Renal pelvis (tissue), 4 donors: ENCODE measurements around the gene MEST. TPM values are rescaled to one million over a fixed set of nuclear protein-coding genes. Genes with fewer than 3 reads are reported as not detected.

Experiments used
- DNase-seq: peaks from one replicate; pipeline ENCODE4 v3.0.0-alpha.2; 2013
- polyA plus RNA-seq, 3 donors: library from polyadenylated mRNA; unstranded; fragments of 120-200 nt; gene quantifications; one replicate each; pipeline ENCODE4 v1.2.1, GENCODE V29; 2013; ENCODE audit not compliant: insufficient read length in 3 of 3

MEST gene
- polyA plus RNA-seq, 3 donors = 569 to 711 (median 619) TPM

DNA sequence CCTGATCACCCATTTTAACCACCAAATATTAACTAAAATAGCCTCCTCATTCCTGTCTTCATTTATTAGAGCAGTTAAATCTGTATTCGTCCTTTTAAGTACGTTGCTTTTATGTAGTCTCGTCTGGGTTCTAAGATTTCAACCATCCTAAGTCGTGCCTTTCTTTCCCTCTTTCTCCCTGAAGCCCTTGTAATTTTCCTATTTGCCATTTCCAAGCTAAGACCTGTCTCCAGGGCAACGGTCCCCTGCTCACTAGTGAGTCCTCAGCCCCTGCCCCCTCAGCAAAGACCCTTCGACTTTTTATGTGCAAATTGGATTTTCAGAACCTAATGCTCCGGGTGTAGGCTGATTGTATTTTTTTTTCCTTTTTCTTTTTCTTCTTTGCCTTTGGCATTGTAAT is 16.1 kb upstream of the MEST start:
- DNase-seq = no peak

DNA sequence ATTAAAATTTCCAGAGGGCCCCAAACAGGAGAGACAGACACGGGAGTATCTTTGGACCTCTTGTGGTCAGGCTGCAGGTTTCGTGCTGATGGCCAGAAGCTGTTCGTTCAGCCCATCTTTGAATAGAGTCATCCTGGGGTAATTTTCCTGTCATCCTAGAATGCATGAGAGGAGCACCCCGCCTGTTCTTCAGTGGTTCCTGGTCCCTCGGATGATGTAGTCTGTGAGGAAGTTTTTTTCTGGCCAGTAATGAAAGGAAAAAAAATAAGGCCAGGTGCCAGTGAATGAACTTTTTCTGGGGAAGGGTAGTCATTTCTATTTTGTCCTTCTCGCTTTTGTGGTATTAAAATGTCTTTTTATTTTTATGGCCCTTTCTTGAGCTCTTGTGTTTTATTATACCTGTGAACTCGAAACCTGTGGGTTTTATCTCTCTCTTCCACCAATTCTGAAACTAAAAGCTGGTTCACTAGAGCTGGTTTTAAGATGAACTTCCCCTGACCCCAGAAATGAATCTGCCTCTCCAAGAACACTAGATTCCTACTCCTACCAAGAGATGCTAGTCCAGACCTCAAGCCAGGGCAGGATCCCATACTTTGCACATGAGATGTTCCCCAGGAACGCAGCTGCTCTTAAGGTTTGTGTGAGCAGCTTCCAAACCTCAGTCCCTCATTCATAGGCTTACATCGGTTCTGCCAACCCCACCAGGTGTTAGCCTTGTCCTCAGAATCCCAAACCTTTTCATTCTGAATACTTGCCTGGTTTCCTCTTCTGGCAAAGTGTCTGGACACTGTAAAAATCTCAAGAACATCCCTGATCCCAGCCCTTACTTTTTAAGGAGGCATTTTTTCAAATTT is 15.4 kb upstream of the MEST start:
- no peak for DNase-seq

DNA sequence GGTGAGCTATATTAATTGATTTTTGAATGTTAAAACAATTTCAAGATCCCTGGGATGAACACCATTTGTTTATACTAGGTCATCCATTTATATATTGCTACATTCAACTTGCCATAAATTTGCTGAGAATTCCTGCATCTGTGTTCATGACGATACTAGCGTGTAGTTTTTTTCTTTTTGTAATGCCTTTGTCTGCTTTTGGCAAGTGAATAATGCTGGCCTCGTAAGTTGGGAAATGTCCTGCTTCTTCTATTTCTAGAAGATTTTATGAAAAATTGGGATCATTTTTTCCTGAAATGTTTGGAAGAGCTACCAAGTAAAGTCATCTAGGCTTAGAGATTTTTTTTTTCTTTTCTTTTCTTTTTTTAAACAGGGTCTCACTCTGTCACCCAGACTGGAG is 12.9 kb upstream of the MEST start:
- no peak for DNase-seq

DNA sequence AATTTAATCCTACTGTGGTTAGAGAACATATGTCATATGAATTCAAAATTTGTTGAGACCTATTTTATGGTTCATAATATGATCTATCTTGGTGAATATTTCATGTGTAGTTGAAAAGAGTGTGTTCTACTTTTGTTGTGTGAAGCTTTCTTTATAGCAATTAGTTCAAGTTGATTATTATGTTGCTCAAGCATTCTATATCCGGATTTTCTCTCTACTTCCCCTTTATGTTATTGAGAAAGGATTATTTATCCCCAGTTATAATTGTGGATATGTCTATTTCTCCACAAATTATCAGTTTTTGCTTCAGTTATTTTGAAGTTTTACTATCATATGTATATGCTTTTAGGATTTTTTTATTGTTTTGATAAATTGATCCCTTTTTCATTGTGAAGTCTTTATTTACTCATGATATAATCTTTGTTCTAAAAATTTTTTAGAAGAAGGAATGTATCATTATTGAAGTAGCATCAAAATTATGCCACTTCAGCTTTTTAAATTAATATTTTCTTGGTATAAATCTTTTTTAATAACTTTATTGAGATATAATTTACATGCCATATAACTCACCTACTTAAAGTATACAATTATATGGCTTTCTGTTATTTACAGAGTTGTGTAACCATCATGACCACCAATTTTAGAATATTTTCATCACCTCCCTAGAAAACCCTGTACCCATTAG is 12.0 kb upstream of the MEST start:
- DNase-seq = no peak

DNA sequence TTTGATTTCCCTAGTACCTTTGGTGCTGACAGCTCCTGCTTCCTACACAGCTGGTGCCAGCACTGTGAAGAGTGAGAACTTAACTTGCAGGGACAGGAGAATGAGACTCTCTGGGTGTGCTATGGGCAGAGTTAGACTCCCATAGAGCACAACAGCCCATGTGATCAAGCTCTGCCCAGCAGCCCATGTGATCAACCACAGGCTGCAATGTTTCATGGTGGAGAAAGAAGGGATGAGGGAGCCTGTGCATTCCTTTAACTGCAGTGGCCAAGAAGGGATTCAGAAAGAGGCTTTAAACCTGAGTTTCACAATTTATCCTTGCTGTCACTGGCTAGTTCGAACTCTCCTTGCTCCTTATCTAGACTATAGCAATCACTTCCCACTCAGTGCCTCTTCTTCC is 10.0 kb upstream of the MEST start:
- no peak for DNase-seq

DNA sequence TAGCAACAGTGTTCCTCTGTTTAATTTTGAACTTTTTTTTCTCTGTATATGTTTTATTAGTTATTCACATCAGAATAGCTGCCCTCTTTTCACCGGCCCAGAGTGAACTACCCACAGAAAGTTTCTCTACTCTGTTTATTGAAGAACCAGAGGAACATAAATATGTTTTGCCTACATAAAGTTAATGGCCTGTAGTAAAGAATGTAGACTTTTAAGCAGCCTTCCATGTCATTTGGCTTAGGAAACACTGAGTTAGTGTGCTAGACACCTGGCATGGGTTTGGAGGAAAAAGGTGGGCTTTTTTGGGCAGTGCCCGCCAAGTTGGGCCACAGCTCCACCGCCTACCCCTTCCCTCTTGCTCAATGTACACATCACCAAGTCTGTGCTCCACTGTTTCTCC is 8.9 kb upstream of the MEST start:
- DNase-seq = no peak

DNA sequence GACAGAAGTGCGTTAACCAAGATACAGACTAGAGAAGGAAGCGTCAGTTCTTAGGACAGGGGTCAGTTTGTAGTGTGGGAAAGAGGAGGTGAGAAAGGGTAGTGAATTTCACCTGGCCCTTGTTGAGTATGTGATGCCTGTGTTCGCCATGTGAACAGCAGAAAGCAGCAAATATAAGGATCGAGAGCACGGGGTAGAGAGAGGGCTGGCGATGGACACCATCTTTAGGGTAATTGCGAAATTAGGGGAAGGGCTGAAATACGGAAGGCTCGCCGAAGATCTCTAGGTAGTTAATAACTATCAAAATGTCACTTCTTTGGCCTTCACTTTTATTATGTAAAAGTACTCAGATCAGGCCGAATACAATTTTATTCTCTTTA is 6.2 kb upstream of the MEST start:
- no peak for DNase-seq

DNA sequence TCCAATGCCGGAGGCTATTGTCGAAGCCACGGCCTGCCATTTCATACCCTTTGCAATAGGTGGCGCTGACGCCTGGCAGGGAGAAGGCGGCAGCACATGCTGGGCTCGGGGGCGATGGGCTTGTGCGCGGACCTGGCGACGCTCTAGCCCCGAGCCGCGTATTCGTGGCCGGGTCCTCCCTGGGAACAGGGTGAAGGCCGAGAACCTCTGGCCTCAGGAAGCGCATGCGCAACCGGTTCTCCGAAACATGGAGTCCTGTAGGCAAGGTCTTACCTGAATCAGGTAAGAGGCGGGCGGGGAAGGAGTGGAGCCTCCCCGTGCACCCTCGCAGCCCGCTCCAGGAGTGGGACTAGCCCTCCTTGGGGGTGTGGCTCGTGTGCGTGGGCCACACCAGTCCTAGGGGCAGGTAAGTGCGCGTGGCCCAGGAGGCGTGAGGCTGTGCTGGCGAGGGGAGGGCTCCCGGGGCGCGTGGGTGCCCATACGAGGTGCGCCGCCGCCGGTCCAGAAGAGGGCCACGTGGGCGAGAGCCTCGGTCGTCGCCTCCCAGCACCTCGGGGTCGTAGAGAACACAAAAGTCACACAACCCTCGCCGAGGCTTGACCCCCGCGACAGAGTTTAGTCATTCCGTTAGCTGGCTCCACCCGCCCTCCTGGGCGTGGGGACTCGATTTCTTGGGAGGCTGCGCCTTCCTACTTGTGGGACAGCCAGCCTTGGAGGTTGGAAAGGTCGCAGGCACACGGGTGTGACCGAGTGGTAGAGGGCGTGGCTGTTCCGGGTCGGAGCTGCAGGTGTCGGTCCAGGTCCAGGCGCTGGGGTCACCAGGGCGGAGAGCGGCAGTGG is 5.6 kb upstream of the MEST start:
- no peak for DNase-seq

DNA sequence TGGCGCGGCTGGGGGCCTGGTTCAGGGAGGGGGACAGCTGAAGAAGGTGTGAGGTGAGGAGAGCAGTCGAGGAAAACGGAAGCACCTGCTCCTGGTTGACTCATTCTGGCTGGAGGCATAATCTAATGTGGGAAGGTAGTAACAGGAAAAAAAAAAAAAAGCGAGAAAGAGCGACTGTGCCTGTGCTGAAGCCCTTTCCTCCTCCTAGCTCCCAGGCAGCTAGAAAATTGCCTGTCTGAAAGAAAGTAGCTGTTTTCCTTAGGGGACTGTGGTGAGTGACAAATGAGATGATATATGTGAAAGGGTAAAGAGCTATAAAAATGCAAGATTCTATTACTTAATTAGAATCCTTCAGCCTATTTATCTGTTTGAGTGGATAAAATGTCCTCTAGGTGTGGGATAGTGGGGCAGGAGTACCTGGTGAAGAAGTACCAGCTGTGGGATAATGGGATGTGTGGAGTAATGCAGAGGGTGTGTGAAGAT is 4.9 kb upstream of the MEST start:
- DNase-seq = no peak

DNA sequence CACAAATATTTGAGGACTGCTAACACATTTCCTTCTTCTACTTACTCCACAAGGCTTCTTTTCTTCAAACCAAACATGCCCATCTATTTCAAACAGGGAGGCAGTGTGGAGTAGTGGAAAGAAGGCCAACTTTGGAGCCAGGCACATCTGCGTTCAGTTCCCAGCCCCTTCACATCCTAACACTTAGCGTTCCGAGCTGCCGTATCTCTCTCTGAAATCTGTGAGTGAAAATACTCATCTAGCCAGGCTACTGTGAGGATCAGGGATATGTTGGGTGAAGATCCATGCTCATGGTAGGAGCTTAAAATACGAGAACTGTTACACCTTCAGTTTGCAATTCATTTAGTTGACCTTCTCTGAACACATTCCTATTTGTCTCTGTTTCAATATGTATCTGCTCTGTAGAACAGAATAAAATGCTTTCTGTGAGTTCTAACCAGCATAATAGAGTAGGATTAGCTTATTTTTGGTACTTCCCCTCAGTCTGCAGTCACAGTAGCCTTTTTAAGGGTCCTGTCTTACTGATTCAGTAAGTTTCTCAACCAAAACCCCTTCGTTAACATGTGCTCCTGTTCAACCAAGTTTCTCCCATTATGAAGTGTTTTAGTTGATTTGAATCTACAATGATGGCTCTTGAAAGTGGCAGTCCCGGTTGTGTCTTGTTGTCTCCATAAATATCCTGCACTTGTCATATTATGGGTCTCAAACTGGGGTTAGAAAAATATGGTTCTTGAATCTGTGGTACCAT is 3.3 kb upstream of the MEST start:
- DNase-seq = no peak

DNA sequence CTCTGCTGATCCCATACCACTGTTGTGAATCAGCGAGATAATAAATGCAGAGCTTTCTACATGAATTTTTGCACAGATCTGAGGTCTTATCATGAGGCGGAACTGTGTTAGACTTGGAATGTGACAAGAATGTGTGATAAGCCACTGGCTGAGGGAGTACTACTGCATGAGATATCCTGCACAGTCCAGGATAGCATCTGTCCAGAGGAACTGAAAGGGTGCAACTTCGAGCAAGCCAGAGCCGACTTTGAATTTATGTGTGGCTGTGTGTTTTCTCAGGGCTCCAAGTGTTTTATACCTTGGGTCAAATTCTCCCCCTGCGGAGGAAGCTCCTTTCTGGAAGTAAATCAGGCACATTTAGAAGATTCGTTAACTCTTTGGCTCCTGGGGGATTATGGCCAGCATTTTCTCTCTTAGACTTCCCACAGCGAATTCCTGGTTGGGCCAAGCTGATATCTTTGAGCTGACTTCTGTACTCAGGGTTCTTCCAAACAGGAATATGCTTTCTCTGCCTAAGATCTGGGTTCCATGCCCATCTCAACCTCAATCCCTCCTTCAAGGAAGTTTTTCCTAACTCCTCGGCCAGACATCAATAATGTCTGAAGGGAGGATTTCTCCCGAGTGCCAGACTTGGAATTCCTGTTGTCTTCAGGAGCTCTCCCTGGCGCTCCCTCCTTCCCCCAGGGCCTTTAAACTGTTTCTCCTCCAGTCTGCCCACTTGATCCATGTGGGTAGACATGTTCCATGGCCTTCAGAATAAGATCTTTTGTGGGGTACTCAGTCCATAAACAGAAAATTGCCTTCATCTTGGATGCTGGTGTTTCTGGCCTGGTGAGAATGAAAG is 2.5 kb upstream of the MEST start:
- peak; percentile 81 for DNase-seq

DNA sequence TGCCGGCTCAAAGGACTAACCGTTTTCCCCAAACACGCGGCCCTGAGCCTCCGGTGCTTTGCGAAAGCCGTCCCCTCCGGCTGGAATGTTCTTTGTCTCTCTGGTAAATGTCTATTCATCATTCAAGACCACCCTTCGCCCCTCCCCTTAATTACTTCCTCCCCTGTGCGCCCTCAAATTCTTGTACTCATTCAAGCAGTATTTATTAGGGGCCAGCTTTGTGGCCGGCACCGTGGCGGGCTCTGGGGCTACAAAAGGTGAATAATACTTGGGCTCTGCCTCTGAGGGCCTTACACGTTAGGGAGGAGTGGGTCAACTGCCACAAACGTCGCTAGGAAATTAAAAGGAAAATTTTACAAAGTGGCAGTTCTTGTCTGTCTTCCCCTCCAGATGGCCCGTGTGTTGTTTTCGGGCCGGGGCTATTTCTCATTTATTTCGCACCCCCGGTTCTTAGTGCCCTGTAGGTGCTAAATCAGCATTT is 1.5 kb upstream of the MEST start:
- DNase-seq = peak; percentile 85

DNA sequence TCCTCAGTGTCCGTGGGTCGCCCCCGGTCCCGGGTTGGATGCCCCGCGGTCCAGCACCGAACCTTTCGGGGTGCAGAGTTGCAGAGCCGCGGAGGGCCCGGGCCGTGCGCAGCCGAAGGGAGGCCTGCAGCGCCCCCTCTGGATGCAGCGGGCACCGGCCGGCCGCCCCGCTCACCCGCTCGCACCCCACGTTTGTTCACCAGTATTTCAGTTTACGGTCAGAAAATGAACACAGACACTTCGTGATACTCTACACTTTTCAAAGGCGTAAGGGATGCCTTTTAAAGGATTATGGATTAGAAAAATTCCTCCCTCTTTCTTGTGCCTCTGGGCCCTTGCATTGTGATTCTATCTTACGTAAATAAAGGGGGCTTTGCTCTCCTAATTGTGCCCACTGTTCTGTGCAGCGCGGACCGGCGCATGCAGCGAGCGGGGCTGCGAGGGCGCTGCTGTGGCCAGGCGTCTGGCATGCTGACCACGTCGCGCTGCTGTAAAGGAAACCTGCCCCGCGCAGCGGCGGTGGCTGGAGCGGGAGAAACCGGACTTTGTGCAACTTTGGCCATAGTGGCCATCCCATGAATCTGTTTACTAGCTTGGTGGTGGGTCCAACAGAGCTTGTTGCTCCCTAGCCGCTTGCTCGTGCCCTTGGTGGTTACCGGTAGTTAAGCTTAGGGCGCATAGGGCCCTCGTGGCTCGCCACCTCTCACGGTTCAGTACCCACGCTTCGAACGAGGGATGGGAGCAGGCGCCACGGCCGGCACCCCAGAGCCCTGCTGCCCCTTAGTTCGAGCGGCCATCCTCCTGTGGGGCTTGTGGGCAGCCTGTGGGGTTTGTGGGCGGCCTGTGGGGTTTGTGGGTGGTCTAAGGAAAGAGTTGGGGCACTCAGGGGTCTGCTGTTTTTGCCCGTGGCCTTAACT is 739 bp upstream of the MEST start:
- no peak for DNase-seq

DNA sequence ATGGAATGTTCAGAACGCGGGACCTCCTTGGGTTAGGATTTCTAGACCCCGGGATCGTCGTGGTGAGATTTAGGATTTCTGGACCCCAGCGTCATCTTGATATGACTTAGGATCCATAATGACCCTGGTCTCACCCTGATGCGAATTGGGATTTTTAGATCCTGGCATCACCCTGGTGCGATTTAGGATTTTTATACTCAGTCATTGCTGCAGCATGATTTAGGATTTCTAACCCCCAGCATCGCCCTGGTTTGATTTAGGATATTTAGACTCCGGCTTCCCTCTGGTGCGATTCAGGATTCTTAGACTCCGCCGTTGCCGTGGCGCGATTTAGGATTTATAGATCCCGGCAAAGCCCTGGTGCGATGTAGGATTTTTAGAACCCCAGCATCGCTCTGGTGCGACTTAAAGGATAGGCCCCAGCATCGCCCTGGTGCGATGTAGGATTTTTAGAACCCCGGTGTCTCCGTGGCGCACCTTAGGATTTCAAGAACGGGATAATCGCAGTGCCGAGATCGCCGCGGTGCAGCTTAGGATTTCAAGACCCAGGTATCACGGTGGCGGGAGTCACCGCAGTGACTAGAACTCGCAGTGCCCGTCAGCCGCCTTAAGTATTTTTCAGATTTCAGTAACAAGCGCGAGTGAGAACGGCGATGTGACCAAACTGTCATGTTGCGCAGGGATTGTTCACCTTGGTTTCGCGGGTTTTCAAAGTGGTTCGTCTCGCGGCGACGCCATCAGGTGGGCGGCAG is 814 bp downstream of the MEST start:
- no peak for DNase-seq

DNA sequence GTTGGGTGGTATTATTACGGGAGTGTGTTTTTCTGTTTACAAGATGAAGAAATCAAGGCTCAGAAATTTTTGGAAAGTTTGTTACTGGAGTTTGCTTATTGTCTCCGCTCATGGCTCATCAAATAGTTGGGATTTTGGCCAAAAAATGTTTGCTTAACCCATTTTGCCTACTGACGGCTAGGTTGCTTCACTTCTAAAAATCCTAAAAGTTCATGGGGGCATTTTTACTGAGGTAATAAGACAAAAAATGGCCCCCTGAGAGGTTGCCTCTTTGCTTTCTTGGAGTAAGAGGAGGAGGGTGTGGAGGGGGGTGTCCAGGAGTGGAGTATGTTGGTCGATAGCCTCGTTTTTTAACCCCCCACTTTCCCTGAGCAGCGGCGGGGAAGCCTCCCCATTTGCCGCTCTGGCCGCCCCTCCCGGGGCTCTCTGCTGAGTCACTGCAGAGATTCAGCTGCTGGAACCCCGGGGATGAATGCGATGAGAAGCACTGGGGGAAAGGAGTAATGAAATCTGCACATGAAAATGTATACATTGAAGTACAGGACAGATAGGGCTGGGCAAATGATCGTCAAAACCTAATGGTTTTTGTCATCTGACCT is 1.5 kb downstream of the MEST start:
- DNase-seq = no peak

DNA sequence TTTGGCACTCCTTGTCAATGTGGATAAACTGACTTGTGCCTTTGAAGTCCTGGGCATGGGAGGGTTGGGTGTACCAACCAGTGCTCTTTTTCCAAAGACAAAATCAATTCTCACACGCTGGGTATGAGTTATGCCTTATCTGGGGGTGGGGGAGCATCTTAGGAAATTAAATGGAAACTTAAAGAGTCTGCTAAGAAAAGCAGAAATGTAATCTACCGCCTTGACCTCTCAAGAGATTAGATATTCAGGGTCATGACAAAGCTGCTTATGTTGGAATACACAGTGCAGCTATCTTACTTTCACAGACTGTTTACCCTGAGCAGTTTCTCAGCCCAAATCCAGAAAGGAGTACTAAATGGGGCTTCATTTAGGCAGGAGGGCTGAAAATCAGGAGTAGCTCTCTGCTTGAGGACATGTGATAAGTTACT is 2.6 kb downstream of the MEST start:
- DNase-seq = no peak

DNA sequence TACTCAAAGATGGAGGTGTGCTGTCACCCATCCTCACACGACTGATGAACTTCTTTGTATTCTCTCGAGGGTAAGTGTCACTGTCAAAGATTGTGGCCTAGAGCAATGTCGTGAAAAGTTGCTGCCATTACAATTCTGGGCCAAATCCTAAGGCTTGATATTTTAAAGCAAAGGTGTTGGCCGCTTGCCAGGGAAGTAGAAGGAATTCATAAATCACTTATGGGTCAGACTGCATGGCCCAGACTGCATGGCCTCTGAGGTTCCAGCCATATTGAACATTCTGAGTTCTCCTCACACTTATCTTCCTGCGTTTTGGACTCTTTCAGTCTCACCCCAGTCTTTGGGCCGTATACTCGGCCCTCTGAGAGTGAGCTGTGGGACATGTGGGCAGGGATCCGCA is 8.6 kb downstream of the MEST start:
- DNase-seq = no peak

DNA sequence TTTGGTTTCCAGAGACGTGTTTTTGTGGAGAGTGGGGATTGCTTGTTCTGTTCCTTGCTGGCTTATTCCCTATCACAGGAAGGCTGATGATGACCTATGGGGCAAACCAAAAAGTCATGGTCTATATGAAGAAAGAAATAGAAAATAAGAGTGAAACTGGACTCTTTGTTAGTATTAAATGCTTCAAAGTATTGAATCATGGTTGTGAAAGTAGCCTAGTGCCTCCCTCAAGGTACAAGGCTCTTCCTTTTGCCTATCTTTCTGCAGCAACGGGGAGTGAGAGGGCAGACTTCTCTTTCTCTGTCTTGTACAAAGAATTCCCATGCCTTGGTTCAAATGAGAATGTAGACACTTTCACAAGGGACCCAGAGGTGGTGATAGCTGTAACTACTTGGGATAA is 9.0 kb downstream of the MEST start:
- no peak for DNase-seq
